Measurements from ENCODE around the gene ADAMTS9.

The ADAMTS9 gene

DNA sequence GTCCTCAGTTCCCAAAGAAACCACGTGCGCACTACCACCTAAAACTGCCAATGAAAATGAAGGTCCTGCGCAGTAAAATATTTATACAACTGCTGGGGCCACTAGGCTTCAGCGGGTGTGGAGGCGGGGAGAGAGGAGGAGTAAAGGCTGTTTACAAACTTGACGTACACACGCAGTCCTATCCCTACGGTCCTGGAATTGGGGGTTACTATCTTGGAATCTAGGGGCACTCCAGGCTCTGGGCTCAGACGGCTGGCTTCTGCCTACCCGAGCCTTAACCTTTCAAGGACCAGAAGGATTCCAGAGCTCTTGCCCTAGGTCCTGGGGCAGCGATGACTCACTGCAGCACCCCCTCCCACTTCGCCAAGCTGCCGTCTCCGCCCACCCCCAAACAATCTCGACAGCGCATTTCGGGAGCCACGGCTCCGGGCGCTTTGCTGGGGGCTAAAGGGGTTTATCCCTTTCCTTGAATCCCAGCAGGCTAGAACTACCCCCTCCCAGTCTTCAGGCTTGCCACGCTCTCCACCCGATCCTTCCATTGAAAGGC is 3.0 kb downstream of the ADAMTS9 start:
- DNase-seq, result peak; percentile 56

DNA sequence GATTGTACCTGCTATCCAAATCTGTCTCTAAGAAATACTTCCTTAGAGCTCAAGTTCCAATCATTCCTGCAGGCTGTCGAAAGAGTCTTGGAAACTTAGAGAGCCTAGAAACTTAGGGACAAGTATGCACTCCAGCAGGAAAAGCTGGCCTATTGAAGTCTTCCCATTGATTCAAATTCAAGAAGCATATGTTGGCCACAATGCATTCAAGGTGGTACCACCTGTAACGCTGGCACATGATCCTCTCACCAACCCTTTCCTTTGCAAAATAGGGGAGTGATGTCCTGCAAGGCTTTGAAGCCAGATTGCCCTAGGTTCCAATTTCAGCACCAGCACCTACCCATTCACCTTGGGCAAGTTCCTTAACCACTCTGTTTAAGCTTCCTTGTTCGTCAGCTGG is 6.0 kb downstream of the ADAMTS9 start:
- DNase-seq, result no peak

DNA sequence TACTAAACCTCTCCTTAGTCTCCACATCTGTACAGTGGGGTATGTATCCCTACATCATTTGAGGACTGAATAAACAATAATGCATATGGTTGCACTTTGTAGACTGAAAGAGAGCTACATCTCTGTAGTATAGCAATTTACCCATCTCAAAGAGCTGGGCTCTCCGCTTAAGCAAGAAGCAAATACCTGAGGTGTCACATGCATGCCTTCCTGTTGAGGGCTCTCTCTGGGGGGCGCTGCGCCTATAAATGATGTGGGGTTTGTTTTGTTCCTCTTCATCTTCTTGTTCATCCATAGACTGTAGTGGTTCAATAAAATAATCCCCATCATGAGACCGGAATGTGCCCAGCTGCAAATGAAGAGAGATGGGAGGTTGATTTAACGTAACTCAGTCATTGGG is 6.8 kb downstream of the ADAMTS9 start:
- no peak for DNase-seq

DNA sequence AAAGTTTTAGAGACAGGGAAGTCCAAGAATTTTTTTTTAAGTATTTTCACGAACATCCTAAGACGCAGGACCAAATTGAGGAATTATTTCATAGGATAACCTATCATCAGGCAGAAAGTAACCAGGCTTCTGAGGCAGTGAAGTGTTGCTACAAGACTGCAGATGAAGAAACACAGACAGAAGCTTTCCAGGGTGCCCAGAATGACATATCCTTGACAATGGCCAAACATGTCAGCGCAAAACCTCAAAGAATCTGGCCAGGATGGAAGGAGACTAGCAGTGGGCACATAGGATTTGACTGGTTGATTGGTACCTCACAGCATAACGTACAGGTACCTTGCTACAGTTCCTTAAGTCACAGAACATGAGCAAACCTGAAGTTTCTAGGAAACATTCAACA is 7.5 kb downstream of the ADAMTS9 start:
- no peak for DNase-seq

DNA sequence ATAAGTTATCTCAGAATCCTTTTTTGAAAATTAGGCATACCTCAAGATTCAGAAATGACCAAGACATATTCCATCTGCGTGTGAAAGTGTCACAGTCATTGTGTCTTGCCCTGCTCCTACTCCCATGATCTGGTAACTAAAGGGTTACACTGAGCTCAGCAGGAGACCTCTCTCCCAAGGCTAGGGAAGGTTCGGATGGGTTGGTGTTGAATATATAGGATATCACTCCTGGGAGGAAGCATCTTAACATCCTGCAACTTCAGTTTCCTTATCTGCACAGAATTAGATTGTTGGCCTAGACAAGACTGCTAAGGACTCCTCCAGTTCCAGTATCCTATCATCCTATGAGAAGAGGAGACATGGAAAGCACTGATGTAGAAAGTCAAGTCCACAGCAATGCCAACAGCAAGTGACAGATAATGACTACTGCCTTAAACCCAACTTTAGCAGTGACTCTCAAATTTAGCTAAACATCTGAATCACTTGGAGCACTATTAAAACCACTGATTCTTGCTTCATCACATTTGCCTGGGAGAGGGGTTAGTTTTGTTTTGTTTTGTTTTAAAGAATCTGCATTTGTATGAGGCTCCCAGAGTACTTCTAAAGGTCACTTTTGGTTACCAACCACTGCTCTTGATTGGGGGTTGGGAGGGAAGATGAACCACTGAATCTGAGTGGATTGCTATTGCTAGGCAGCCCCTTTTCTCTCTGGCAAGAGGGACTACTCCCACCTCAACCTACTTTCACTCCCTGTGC is 9.7 kb downstream of the ADAMTS9 start:
- no peak for DNase-seq

DNA sequence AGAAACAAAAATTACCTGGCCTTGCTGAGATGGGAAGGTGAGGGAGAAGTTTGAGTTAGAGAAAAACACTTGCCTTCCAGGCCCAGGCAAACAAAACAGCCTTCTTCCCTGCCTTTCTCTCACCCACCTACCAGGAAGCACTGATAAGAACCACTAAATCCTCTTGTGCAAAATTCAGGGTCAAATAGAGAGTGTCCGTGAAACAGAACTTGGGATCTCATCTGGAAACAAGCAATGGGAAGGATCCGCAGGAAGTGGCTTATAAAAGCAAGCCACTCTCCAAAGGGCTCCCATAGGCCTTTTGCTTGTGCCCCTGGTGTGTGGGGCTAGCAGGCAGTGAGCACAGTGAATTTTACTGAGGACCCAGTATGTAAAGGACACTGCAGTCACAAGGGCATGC is 11.0 kb downstream of the ADAMTS9 start:
- DNase-seq, result no peak

DNA sequence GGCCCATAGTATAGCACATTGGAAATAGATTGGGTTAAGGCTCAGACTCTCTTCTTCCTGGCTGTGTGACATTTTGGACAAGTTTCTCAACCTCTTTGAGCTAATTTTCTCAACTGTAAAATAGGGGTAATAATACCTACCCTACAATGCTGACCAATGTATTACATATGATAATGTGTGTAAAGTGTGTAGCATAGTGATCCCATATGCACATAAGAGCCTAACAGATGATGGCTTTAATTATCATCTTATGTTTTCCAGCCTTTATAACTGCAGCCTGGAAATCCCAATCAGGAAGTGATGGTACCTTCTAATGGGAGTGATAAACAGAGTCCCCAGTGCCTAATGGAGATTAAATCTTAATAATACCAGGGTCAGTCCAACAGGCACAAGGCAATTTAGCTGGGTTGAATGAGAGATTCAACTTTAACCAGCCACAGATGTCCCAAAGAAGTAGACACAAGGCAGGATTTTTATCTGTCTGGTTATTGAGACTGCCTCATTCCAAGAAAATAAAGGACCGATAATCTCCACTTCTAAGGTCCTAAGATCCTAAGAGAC is 12.0 kb downstream of the ADAMTS9 start:
- no peak for DNase-seq

DNA sequence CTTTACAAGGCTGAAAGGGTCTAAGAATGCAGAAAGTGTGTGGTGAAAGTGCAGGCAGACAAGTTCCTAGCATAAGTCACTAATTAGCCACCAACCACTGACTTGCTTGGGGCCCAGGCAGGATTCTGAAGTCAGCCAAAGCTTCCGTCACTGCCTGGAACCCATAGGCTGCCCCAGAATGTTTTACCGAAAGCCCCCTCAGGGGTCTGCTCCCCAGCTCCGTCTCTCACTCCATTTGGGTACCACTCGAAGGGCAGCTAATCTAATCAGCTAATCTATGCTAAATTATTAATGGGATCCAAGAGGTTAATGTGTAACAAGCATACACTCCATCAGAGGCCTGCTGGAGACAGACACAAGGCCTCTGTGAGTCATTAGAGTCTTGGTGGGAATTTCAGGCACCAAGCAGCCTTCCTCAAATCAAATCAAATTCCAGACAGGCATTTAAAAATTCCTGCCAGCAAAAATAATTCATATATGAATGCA is 13.2 kb downstream of the ADAMTS9 start:
- no peak for DNase-seq

DNA sequence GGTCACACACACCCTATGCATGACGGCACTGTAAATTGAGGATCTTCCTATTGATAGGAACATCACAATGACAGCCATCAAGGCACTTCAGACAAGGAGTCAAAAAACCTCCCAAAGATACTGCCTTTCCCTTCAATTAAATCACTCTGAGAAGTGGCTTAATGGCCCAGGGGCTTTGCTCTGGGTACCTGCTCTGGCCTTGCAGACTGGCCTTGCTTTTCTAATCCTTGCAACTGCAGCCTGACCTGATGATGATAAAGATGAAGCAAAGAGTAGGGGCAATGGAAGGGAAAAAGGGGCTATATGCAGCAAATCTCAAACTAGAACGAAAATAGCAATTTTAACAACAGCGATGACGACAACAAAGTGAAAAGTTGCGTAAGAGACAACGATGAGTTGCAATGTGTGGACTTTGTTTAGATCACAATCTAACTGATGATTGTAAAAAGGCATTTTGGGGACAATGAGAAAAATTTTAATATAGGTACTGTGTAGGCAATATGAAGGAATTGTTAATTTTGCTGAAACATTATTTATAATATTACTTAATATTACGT is 14.6 kb downstream of the ADAMTS9 start:
- DNase-seq, result no peak

DNA sequence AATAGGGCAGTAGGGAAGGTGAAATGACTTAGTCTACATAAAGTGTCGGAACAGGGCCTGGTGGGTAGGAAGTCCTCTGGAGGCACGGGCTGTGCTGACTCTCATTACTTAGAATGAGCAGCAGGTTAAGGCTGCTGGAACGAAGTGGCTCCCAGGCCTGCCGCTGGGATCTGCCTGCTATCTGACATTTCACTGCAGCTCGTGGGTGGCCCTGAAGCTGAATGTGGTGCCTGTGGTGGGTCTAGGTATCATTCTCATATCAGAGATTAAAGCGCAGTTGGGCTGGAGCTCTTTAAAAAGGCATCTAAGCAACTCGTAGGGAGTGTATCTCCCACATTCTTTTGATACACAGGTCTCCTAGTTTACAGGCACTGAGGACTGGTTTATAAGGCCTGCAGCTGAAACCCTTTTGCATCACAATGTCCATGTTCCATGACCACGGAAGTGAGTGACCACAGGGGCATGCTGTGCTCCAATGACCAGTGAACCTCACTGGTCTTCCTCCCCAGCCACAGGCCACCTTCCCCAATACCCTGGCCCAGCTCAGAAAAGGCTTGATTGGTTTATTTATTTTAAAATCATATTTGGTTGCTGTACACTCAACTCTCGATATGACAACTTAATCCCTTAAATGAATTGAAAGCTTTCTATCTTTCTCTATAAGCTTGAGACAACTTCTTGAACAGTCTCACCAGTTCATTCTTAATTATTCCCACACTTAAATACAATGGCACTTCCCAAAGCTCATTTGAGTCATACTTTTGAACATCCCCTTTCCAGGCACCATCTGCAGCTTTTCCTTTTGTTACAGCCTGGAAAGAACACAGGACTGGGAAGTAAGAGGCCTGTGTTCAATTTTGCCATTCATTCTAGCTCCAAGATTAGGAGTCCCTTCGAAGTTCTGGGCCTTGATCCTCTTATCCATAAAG is 19.0 kb downstream of the ADAMTS9 start:
- no peak for DNase-seq

DNA sequence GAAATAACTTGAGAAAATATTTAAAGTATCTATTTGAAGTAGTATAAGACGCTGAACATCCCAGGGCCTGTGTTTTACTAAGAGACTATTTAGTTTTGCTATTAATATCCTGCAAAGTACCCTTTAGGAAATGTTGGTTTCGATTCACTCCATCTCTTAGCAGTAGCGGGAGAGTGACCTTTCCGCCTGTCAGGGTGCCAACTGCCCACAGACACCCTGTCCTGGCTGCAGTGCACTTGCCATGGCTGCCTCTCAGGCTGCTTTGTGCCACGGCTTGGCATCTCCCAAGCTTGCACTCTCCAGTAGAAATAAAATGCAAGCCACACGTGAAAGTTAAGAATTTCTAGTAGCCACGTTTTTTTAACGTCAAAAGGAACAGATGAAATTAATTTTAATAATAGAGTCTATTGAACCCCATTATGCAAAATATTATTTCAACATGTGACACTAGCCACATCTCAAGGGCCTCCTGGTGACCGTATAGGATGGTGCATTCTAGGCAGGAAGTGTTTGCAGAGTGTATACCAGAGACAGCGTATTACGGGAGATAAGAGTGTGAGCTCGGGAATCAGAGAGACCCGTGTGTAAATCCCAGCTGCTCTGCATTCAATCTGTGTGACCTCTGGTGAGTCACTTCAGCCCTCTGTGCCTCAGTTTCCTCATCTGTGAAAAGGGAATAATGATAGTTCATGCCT is 19.8 kb downstream of the ADAMTS9 start:
- no peak for DNase-seq

DNA sequence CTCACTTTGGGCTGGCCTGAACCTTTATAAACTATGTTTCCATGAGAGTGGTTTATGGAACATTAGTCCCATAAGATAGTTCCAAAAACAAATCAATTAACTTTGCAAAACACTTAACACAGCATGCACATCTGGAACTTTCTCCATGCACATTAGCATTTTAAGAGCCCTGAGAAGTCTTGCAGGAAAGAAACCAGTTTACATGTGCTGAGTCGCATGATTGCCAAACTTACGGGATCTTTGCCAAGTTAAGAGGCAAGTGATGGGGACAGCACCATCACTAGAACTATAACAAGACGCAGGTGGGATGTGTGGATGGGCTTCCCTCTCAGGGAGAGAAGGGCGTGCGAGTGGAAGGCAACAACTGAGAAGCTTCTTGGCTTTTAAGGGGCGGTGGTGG is 20.7 kb downstream of the ADAMTS9 start:
- DNase-seq, result no peak

DNA sequence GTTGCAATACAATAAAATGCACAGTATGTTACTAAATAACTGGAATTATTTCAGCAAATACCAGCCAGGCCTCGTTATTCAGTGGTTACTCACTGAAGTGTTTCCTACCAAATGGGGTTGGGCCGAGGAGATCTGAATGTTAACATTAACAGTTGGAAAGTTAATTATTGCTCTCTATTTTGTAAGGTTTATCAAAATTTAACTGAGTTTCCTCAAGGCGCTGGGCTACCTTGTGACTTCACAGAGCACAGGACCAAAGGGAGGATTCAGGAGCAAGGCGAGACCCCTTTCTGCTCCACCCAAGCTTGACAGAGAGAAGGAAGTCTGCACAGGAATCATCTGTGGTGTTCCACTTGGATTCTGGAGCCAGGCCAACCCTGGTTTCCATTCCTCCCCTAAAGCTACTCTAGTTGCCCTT is 21.6 kb downstream of the ADAMTS9 start:
- no peak for DNase-seq

DNA sequence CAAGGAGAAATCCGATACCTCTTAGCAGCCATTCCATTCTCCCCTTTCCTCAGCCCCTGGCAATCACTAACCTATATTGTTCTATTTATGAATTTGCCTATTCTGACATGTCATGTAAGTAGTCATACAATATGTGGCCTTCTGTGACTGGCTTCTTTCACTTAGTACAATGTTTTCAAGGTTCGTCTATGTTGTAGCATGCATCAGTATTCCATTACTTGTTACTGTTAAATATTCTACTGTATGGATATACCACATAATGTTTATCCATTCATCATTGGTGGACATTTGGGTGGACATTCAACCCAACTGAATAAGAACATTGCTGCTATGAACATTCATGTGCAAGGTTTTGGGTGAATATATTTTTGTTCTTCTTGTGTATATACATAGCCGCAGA is 23.4 kb downstream of the ADAMTS9 start:
- no peak for DNase-seq

DNA sequence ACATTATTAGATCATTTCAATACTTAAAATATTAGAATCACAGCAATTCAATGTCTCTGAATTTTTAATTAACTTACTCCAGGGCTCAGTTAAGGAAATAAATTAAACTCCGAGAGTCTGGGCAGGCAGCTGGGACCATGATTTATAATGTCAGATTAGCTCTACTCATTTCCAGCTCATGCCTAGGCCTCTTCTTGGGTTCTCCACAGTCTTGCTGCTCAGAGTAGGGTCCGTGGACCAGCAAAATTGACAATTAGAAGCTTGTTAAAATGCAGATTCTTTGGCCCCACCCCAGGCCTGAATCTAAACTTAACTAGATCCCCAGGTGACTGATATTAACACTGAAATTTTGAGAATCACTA is 28.2 kb downstream of the ADAMTS9 start:
- no peak for DNase-seq

DNA sequence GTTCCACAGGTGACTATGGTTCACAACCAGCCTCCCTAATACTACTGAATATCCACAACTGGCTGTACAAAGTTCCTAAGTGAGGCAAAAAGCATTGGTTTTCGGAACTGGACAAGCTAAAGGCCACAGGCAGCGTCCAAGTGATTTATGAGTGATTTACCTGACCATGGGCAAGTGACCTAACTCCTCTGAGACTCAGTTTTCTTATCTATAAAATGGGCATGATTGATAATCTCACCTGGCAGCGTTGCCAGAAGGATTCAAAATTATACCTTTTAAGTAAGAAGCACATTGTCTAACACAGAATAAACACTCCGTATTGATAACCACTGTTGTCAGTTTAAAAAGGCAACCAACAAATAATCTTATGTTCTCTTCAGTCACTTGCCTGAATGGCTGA is 29.8 kb downstream of the ADAMTS9 start:
- DNase-seq, result no peak

DNA sequence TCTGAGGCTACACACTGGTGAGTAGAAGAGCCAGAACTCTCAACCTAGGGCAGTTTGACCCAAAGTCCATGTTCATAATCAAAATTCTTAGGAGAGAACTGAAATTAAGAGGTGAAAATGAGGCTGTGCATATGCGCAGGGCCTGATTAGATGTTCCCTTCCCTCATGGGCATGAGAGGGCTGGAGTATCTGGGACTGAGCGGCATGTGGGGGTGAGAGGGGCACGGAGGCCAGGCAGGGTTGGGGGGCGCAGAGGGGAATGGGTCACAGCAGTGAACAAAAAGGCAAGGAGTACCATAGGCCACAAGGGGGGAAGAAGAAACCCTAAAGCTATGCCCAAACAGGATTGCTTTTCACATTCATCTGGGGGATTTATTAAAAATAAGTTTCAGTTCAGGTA is 31.3 kb downstream of the ADAMTS9 start:
- DNase-seq, result no peak

DNA sequence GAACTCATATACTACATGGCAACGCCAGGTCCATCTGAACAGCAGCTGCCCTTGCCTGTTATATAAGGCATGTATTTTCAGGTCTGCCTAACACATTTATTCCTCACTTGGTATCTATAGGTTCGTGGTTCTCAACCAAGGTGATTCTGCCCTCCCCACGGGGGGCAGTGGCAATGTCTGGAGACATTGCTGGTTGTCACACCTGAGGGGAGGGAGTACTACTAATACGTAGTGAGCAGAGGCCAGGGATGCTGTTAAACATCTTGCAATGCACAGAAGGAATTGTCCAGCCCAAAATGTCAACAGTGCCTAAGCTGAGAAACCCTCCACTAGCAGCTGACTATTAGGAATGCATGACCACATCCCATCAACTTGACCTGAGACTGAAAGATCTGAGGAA is 32.6 kb downstream of the ADAMTS9 start:
- no peak for DNase-seq

DNA sequence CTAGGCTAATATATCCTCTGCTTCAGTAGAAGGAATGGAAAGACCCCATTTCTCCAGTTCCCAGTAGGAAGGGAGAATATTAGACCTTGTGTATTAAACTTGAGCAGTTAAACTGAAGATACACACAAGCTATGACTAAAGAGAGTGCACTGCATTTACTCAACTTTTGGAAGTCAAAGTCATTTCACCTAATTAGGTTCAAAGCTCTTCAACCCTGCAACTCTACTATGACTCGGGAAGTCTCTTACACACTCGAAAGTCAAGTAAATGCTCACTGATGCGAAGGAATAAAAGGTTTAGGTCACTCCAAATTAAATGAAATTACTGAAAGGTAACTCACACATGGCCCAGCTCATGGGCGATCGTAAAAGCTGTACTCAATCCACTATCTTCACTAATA is 33.8 kb downstream of the ADAMTS9 start:
- no peak for DNase-seq

DNA sequence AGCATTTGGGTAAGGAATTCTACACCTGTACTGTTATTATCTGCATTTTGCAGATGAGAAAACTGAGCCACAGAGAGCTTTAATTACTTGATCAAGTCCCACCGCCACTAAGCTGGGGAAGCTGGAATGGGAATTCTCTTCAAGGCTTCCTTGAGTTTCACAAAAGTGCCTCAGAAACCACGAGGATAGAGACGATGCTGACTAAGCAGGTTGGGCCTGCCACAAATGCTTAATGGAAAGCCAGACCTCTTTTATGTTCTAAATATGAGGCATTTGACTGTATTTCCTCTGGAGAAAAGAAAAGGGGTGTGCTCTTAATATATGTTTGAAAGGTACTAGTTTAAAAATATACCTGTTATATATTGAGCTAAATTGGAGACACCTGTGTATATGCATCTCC is 34.7 kb downstream of the ADAMTS9 start:
- DNase-seq, result no peak

DNA sequence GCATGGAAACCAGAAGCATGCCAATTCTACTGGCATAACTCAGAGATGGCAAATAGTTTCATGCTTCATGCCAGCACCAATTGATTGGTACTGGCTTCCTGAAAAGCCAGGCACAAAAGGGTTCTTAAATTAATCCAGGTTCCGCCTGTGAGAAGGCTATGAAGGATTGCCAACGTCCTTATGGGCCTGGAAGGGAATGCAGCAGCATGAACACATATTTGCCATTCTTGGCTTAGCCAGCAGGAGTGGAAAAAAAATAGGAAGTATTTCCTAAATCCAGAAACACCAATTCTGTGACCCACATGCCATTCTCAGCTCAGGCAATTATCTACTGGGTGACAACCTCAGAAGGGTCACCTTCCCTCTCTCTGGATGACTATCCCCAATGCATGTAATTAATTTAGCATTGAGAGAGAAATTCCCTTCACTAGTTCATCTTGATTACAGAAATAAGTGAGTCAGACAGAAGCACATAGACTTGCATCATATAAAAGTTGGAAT is 36.0 kb downstream of the ADAMTS9 start:
- no peak for DNase-seq

DNA sequence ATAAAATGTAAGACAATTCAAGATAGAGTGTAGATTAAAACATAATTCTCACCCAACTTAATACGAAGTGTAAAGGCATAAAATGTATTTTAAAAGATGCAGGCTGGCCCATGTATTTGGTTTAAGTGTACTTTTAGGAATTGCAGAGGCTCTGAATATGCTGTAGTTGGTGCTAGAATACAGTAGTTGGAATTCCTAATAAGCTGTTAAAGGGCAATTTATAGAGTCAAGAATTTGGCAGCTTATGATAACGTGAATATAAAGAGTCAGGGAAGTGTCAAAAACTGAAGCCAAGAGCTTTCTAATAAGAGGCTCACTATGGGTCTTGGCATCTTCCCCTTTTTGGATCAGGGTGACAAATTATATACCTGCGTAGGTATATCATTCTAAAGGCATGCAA is 36.5 kb downstream of the ADAMTS9 start:
- no peak for DNase-seq

All from T1000 (cell line).